ELR (cell line): ENCODE results near the gene PCDHGA8.

ENCODE experiments used
- DNase-seq: peaks from one replicate; pipeline ENCODE4 v3.0.0-alpha.2; 2015; ENCODE audit warnings: low read depth

PCDHGA8 gene

DNA sequence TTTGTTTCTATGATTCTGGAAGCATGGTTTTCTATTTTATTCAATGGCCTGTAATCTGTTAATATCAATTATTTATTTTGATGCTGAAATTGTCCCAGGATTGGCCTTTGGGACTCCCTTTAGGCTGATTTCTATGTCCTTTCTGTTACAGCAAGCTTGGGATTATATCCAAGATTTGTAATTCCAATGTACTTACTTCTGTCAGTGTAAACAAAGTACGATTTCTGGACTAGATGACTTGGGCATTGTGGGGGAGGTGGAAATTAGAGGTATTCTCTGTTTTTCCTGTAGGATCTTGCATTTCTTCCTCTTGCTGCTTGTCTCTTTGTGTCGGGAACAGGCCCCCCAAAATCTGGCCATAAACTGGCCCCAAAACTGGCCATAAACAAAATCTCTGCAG, 41.6 kb downstream of the PCDHGA8 start:
- no peak for DNase-seq

- DNase-seq: peak; percentile 37
These were observed 44.8 kb downstream of the PCDHGA8 start for GRCh38 chr5:141437221-141437620.

- no peak for DNase-seq
These were observed 47.1 kb downstream of the PCDHGA8 start for GRCh38 chr5:141439411-141440141.

GRCh38 chr5:141440341-141440740, 47.9 kb downstream of the PCDHGA8 start:
- DNase-seq: no peak

GRCh38 chr5:141441571-141442170, 49.2 kb downstream of the PCDHGA8 start:
- no peak for DNase-seq
